ENCODE measurements around the gene EIF4G3.

GRCh38 chr1:21100481-21100921 lies 76.2 kb downstream of the EIF4G3 start:
- no peak for TF ChIP-seq POLR2AphosphoS5 (IDR thresholded peaks at IDR 0.05; ENCODE audit: low read depth, low read length)
- TF ChIP-seq POLR2A (IDR thresholded peaks at IDR 0.05; ENCODE audit: low read depth, low read length) = no peak
- no peak for TF ChIP-seq TAF1 (IDR thresholded peaks at IDR 0.05; ENCODE audit: borderline replicate concordance, low read depth, low read length)
